Transverse colon (tissue), 4 donors: Measurements from ENCODE around the gene VPS4B. TPM values are rescaled to one million over a fixed set of nuclear protein-coding genes. Genes with fewer than 3 reads are reported as not detected.

Experiments
- DNase-seq: peaks from one replicate; pipeline ENCODE4 v3.0.0-alpha.2; 2019
- H3K27ac ChIP-seq, 4 donors: fragments of 200-600 bp; sonication (generic); 2 replicates each; pipeline ENCODE4 v1.5.1; 2016 to 2018; ENCODE audit warnings: inconsistent platforms in 4 of 4
- H3K27me3 ChIP-seq: fragments of 200-600 bp; sonication (generic); 2 replicates; pipeline ENCODE4 v1.5.1; 2017; ENCODE audit warnings: inconsistent platforms
- H3K36me3 ChIP-seq, 4 donors: fragments of 200-600 bp; sonication (generic); 2 replicates each; pipeline ENCODE4 v1.5.1; 2017 to 2019; ENCODE audit warnings: inconsistent platforms in 4 of 4
- H3K4me1 ChIP-seq, 4 donors: fragments of 200-600 bp; sonication (generic); 2 replicates each; pipeline ENCODE4 v1.5.1; 2017 to 2020; ENCODE audit warnings: inconsistent platforms in 4 of 4
- H3K4me3 ChIP-seq, 4 donors: fragments of 200-600 bp; sonication (generic); 1 replicate in 1 of 4; 2 replicates in 3 of 4; pipeline versions ENCODE4 v1.5.1 to v1.6.1; 2017 to 2019; ENCODE audit warnings: inconsistent platforms in 4 of 4
- H3K9me3 ChIP-seq, 2 donors: fragments of 200-600 bp; sonication (generic); 2 replicates each; pipeline ENCODE4 v1.5.1; 2017 to 2019; ENCODE audit warnings: inconsistent platforms in 2 of 2
- EP300 ChIP-seq: sonication (generic); formaldehyde crosslinking; IDR thresholded peaks from one replicate; pipeline ENCODE4 v1.6.1; 2017; ENCODE audit warnings: antibody characterized with exemption, low read depth
- POLR2A ChIP-seq: fragments of 450-650 bp; IDR thresholded peaks from one replicate; pipeline ENCODE4 v1.6.1; 2016; ENCODE audit warnings: antibody characterized with exemption, mild to moderate bottlenecking, moderate library complexity
- POLR2AphosphoS5 ChIP-seq, 3 donors: sonication (generic); formaldehyde crosslinking; IDR thresholded peaks; one replicate each; pipeline ENCODE4 v1.6.1; 2016; ENCODE audit warnings: antibody characterized with exemption in 3 of 3
- WGBS, 2 donors: methylation state at CpG; one replicate each; pipeline ENCODE4 v1.1.5; 2018; ENCODE audit warnings: low coverage in 1 of 2; 5-methylcytosine and 5-hydroxymethylcytosine counted together
- in situ Hi-C, 4 donors: fragments of 200-750 bp; cut with MboI; loops; one replicate each; pipeline versions ENCODE4 v1.15.0 to v1.15.1; 2017; ENCODE audit warnings: low sequenced_read_pairs in 3 of 4, low pct_ligation_motif_present in 1 of 4, low pct_unique_long_range_greater_than_20kb in 1 of 4
- intact Hi-C: fragments of 100-400 bp; cut with DNase I; formaldehyde crosslinking; loops from one replicate; pipeline ENCODE4 v1.15.1; 2023; ENCODE audit warnings: low total_unique reads
- total RNA-seq, 4 donors: library from RNA; depleted of rRNA; stranded (reverse); fragments of >200 nt; gene quantifications; one replicate each; pipeline ENCODE4 v1.1.0, GENCODE V29; 2016
- TF ChIP-seq, protein P1 (sequence below), 5 experiments: fragments of 200-600 bp in 3 of 5; fragments of 450-650 bp in 2 of 5; sonication (generic) in 3 of 5; IDR thresholded peaks; 1 replicate in 2 of 5; 2 replicates in 3 of 5; pipeline ENCODE4 v1.5.1; 2016 to 2017; ENCODE audit warnings: antibody characterized with exemption in 5 of 5, inconsistent platforms in 3 of 5, mild to moderate bottlenecking in 2 of 5, moderate library complexity in 1 of 5

The VPS4B gene
- total RNA-seq, 4 donors from 2014 or later = 40.4 to 122 (median 63.3) TPM

DNA sequence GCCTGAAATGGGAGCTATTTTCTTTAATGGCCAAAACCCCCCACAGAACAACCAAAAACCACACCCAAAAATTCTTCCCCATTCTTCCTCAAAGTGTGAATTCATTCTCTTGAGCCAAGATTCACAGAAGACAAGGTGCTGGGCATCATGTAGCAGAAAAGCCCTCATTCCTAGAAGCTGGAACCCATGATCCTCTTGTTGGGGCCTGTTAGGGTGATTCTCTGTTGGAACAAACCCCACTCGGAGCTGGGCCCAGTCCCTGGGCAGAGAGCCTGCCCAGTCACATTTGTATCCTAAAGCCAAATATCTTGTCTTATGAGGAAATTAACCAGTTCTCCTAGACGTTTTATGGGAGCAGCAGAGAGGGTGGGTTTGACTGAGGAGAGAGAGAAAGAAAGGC, 22.8 kb upstream of the VPS4B start:
- peaks cover 0 to 14% (median 3%) of the 10 kb centered on the region in 4 donors for H3K4me1 ChIP-seq
- no peaks in the 10 kb centered on the region for H3K36me3 ChIP-seq
- WGBS, 2 donors = 50% methylated on average over 2 of the region's 2 CpGs; no CpG with 5 or more reads in 1 of the 2 donors
- no peaks in the 10 kb centered on the region for H3K9me3 ChIP-seq
- intact Hi-C loops = loop anchor here (10.0 kb wide), 1 partner anchor 430 kb away; no protein-coding TSS in a partner anchor
- DNase-seq = no peak
- TF ChIP-seq POLR2AphosphoS5 (IDR thresholded peaks at IDR 0.05) (no peak), POLR2A (no peak), EP300 (no peak)
- TF ChIP-seq, protein P1, sequence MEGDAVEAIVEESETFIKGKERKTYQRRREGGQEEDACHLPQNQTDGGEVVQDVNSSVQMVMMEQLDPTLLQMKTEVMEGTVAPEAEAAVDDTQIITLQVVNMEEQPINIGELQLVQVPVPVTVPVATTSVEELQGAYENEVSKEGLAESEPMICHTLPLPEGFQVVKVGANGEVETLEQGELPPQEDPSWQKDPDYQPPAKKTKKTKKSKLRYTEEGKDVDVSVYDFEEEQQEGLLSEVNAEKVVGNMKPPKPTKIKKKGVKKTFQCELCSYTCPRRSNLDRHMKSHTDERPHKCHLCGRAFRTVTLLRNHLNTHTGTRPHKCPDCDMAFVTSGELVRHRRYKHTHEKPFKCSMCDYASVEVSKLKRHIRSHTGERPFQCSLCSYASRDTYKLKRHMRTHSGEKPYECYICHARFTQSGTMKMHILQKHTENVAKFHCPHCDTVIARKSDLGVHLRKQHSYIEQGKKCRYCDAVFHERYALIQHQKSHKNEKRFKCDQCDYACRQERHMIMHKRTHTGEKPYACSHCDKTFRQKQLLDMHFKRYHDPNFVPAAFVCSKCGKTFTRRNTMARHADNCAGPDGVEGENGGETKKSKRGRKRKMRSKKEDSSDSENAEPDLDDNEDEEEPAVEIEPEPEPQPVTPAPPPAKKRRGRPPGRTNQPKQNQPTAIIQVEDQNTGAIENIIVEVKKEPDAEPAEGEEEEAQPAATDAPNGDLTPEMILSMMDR (IDR thresholded peaks at IDR 0.05) = no peak
- no peak overlapping the region for H3K4me3 ChIP-seq
- H3K27ac ChIP-seq = peak overlapping the region; percentile 41 to 76 (median 58)
- H3K27me3 ChIP-seq = no peaks in the 10 kb centered on the region
- in situ Hi-C loops = loop anchor here (25.0 kb wide), 4 partner anchors 108 to 733 kb away; partner anchors contain the start of gene PHLPP1 (in 1 of the 4)

DNA sequence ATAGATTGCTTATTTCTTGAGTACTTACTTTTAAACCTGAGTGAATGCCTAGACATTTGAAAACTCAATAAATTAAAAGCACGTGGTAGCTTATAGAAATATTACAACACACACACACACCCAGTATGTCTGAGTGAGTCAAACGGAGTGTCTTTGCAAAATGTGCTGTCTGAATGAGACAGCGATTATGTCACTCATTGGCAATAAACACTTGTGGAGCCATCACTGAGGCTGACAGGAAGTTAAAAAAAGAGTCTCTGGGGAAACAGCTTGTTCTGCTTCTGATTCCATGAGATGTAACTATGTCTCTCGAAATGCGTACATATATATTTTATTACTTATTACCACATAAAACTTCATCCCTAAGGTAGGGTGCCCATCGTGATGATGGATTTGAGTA, 22.3 kb upstream of the VPS4B start:
- H3K4me3 ChIP-seq = no peak overlapping the region
- 60 to 63% methylated on average over 6 of the region's 6 CpGs for WGBS, 2 donors
- intact Hi-C loops = loop anchor here (10.0 kb wide), 1 partner anchor 430 kb away; no protein-coding TSS in a partner anchor
- H3K27ac ChIP-seq = peak overlapping the region; percentile 41 to 76 (median 58)
- DNase-seq = no peak
- no peaks in the 10 kb centered on the region for H3K9me3 ChIP-seq
- in situ Hi-C loops = loop anchor here (25.0 kb wide), 4 partner anchors 107 to 732 kb away; partner anchors contain the start of gene PHLPP1 (in 1 of the 4)
- H3K4me1 ChIP-seq = peaks cover 0 to 14% (median 4%) of the 10 kb centered on the region in 4 donors
- no peaks in the 10 kb centered on the region for H3K27me3 ChIP-seq
- TF ChIP-seq POLR2A (no peak), POLR2AphosphoS5 (IDR thresholded peaks at IDR 0.05) (peak in 1 of 3 donors; percentile 17)
- no peaks in the 10 kb centered on the region for H3K36me3 ChIP-seq

- H3K36me3 ChIP-seq = no peaks in the 10 kb centered on the region
- in situ Hi-C loops (loop anchor here (25.0 kb wide), 4 partner anchors 107 to 732 kb away; partner anchors contain the start of gene PHLPP1 (in 1 of the 4)), intact Hi-C loops (loop anchor here (10.0 kb wide), 1 partner anchor 429 kb away; no protein-coding TSS in a partner anchor)
- no peak for TF ChIP-seq POLR2A
- TF ChIP-seq, protein P1 (IDR thresholded peaks at IDR 0.05) = no peak
- no peak for TF ChIP-seq POLR2AphosphoS5 (IDR thresholded peaks at IDR 0.05)
- no peak for TF ChIP-seq EP300
- no peaks in the 10 kb centered on the region for H3K9me3 ChIP-seq
- no peak overlapping the region for H3K27ac ChIP-seq
- no peaks in the 10 kb centered on the region for H3K27me3 ChIP-seq
- 92 to 93% methylated on average over 6 of the region's 6 CpGs for WGBS, 2 donors
- DNase-seq = no peak
- no peak overlapping the region for H3K4me3 ChIP-seq
- H3K4me1 ChIP-seq = peaks cover 3 to 18% (median 5%) of the 10 kb centered on the region in 4 donors
Measured at GRCh38 chr18:63443829-63444228, 21.6 kb upstream of the VPS4B start.

DNA sequence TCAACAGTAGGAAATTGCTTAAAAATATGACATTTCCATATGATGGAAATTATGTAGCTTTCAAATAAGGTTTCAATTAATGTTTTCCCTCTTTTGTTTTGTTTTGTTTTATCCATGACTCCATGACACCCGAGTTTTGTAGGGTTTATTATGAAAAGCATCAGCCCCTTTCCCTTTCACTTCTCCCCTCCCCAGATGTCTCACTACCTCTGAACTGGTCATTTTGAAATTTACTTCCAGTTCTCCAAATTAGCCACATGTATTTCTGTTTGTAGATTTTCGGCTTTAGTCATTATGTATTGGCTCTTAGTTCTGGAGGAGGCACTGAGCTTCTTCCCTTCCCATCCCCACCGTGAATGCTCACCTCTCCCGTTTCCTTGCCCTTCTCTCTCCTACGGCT, 18.6 kb upstream of the VPS4B start:
- H3K9me3 ChIP-seq = no peaks in the 10 kb centered on the region
- H3K4me3 ChIP-seq = no peak overlapping the region
- intact Hi-C loops (loop anchor here (10.0 kb wide), 1 partner anchor 426 kb away; no protein-coding TSS in a partner anchor), in situ Hi-C loops (loop anchor here (25.0 kb wide), 4 partner anchors 104 to 729 kb away; partner anchors contain the start of gene PHLPP1 (in 1 of the 4))
- TF ChIP-seq POLR2A = no peak
- TF ChIP-seq, protein P1 (IDR thresholded peaks at IDR 0.05) = no peak
- TF ChIP-seq EP300 = no peak
- TF ChIP-seq POLR2AphosphoS5 (IDR thresholded peaks at IDR 0.05) = no peak
- WGBS, 2 donors = 69 to 70% methylated on average over 5 of the region's 5 CpGs
- no peaks in the 10 kb centered on the region for H3K36me3 ChIP-seq
- DNase-seq = no peak
- no peak overlapping the region for H3K27ac ChIP-seq
- no peaks in the 10 kb centered on the region for H3K27me3 ChIP-seq
- H3K4me1 ChIP-seq = peaks cover 3 to 18% (median 5%) of the 10 kb centered on the region in 4 donors
